ENCODE results near the gene CAMKK2. TPM values are rescaled to one million over a fixed set of nuclear protein-coding genes. Genes with fewer than 3 reads are reported as not detected.

CAMKK2 gene
- total RNA-seq, 1 experiment from 2014 or later: 24.7 TPM

DNA sequence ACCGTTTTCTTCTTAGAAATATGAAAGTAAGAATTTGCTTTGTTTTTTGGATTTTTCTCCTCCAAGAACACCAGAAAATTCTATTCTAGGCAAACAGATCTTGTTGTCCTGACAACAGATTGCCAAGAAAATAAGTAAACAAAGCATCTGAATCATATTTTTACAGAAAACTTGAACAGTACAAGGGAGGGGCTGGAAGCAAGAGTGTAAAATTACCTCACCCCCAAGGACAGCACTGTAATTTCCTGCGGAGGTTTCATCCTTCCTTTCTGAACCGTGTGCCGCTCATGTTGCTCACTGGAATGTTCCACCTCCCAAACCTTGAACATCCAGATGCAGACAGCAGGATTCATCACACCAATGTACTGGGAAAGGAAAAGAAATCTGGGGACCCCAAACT is 5.4 kb upstream of the CAMKK2 start:
- no peak overlapping the region for H4K91ac ChIP-seq (ENCODE audit: insufficient read length, low read depth, low read length)
- no peaks in the 10 kb centered on the region for H4K20me1 ChIP-seq (ENCODE audit: control insufficient read depth, insufficient read depth, insufficient read length)
- H3K27me3 ChIP-seq (ENCODE audit: insufficient read depth, low read length): no peaks in the 10 kb centered on the region
- H3K18ac ChIP-seq (ENCODE audit: insufficient read length, low read depth, low read length): no peak overlapping the region
- no peak overlapping the region for H2BK12ac ChIP-seq (ENCODE audit: insufficient read length, low read depth, low read length)
- H3K36me3 Mint-ChIP-seq (ENCODE audit: insufficient read depth in 1 of 3, low read depth in 3 of 3): no peaks in the 10 kb centered on the region
- H3K23me2 ChIP-seq (ENCODE audit: insufficient read length, low read depth, low read length, poor library complexity, severe bottlenecking): peaks cover 7% of the 10 kb centered on the region
- peaks cover 0 to 2% of the 10 kb centered on the region in 2 experiments; a peak in 1 of 4 replicates for H3K4me1 Mint-ChIP-seq
- no peak overlapping the region for H3K23ac ChIP-seq (ENCODE audit: insufficient read length, low read depth, low read length)
- WGBS (ENCODE audit: extremely low coverage, insufficient read length, low lambda C conversion rate): no CpG with 5 or more reads among the region's 4 CpGs
- H3K27me3 Mint-ChIP-seq (ENCODE audit: low read depth): no peaks in the 10 kb centered on the region
- no peak overlapping the region for H3K27ac ChIP-seq (ENCODE audit: insufficient read length, low read depth, low read length)
- no peak overlapping the region for H3K9ac ChIP-seq (ENCODE audit: extremely low read depth, insufficient read length, low read length)
- no peak overlapping the region for H3K4me3 Mint-ChIP-seq
- H3K79me1 ChIP-seq (ENCODE audit: insufficient read depth, low read depth, low read length, poor library complexity, severe bottlenecking): no peaks in the 10 kb centered on the region
- H2AFZ ChIP-seq (ENCODE audit: low read length): no peak overlapping the region
- no peak overlapping the region for H4K8ac ChIP-seq (replicated peaks; ENCODE audit: insufficient read length, low read depth, low read length)
- no peak overlapping the region for H2BK120ac ChIP-seq (ENCODE audit: low read depth, low read length, poor library complexity, severe bottlenecking)
- H2BK15ac ChIP-seq (ENCODE audit: low read depth, low read length): no peak overlapping the region
- H3K9me3 ChIP-seq (ENCODE audit: control insufficient read depth, low read depth, low read length): no peaks in the 10 kb centered on the region
- TF ChIP-seq, protein P1, sequence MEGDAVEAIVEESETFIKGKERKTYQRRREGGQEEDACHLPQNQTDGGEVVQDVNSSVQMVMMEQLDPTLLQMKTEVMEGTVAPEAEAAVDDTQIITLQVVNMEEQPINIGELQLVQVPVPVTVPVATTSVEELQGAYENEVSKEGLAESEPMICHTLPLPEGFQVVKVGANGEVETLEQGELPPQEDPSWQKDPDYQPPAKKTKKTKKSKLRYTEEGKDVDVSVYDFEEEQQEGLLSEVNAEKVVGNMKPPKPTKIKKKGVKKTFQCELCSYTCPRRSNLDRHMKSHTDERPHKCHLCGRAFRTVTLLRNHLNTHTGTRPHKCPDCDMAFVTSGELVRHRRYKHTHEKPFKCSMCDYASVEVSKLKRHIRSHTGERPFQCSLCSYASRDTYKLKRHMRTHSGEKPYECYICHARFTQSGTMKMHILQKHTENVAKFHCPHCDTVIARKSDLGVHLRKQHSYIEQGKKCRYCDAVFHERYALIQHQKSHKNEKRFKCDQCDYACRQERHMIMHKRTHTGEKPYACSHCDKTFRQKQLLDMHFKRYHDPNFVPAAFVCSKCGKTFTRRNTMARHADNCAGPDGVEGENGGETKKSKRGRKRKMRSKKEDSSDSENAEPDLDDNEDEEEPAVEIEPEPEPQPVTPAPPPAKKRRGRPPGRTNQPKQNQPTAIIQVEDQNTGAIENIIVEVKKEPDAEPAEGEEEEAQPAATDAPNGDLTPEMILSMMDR (conservative IDR thresholded peaks at IDR 0.05): no peak
- no peak overlapping the region for H4K5ac ChIP-seq (ENCODE audit: insufficient read length, low read depth, low read length)
- H2BK20ac ChIP-seq (ENCODE audit: low read depth, low read length, poor library complexity, severe bottlenecking): no peak overlapping the region
- no peak for DNase-seq
- H2BK5ac ChIP-seq (ENCODE audit: insufficient read length, low read length): no peak overlapping the region
- H3K4me1 ChIP-seq (ENCODE audit: insufficient read depth, low read length): no peaks in the 10 kb centered on the region
- no peak overlapping the region for H3K4ac ChIP-seq (ENCODE audit: low read depth, low read length)
- H3K56ac ChIP-seq (ENCODE audit: insufficient read length, low read depth, low read length): no peak overlapping the region
- H3K79me2 ChIP-seq (ENCODE audit: insufficient read depth, low read length): no peaks in the 10 kb centered on the region
- H3K27ac Mint-ChIP-seq: no peak overlapping the region; a peak in 1 of 7 replicates
- H3K9me3 Mint-ChIP-seq: no peaks in the 10 kb centered on the region; a peak in 1 of 5 replicates
- H3T11ph ChIP-seq (ENCODE audit: low read length): no peak overlapping the region
- H2AK5ac ChIP-seq (ENCODE audit: insufficient read length, low read length): no peak overlapping the region
- H3K14ac ChIP-seq (ENCODE audit: insufficient read depth, low read length): no peak overlapping the region
- H3K4me2 ChIP-seq (ENCODE audit: insufficient read depth, insufficient read length, low read length): no peak overlapping the region
